HG02970 (cell line): ENCODE data around the gene GJC2.
"Not testable (repeated sequence)": the region's sequence is repeated elsewhere in the genome, so short reads cannot be mapped to it uniquely, and the experiment has no call there.

Source experiments
- ATAC-seq: cut with Tn5 transposase; IDR thresholded peaks from one replicate; pipeline ENCODE4 v1.9.1; 2021; ENCODE audit warnings: mild to moderate bottlenecking, moderate library complexity, moderate number of reproducible peaks; ENCODE audit not compliant: unreplicated experiment, low FRiP score

The GJC2 gene

GRCh38 chr1:228181645-228182034, 31.9 kb downstream of the GJC2 start:
- no peak for ATAC-seq

GRCh38 chr1:228182296-228183030, 32.7 kb downstream of the GJC2 start:
- ATAC-seq, result no peak

GRCh38 chr1:228184152-228184551, 34.4 kb downstream of the GJC2 start:
- ATAC-seq, result no peak

- ATAC-seq, result no peak
Measured at GRCh38 chr1:228185641-228185965, 35.9 kb downstream of the GJC2 start.

- not testable (repeated sequence) for ATAC-seq
Measured at GRCh38 chr1:228188249-228188648, 38.5 kb downstream of the GJC2 start.

GRCh38 chr1:228190182-228190581, 40.5 kb downstream of the GJC2 start:
- ATAC-seq, result no peak

DNA sequence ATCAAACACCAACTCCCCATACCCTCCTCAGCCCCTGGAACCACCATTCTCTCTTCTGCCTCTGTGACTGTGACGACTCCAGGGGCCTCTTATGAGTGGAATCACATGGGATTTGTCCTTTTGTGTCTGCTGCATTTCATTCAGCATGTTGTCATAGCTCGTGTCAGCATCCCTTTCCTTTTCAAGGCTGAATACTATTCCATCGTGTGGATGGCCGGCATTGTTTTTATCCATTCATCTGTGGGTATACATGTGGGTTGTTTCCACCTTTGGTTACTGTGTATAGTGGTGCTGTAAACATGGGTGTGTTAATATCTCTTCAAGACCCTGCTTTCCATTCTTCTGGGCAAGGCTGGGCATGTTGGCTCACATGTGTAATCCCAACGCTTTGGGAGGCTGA, 41.0 kb downstream of the GJC2 start:
- ATAC-seq, result no peak

GRCh38 chr1:228194436-228194835, 44.7 kb downstream of the GJC2 start:
- no peak for ATAC-seq

DNA sequence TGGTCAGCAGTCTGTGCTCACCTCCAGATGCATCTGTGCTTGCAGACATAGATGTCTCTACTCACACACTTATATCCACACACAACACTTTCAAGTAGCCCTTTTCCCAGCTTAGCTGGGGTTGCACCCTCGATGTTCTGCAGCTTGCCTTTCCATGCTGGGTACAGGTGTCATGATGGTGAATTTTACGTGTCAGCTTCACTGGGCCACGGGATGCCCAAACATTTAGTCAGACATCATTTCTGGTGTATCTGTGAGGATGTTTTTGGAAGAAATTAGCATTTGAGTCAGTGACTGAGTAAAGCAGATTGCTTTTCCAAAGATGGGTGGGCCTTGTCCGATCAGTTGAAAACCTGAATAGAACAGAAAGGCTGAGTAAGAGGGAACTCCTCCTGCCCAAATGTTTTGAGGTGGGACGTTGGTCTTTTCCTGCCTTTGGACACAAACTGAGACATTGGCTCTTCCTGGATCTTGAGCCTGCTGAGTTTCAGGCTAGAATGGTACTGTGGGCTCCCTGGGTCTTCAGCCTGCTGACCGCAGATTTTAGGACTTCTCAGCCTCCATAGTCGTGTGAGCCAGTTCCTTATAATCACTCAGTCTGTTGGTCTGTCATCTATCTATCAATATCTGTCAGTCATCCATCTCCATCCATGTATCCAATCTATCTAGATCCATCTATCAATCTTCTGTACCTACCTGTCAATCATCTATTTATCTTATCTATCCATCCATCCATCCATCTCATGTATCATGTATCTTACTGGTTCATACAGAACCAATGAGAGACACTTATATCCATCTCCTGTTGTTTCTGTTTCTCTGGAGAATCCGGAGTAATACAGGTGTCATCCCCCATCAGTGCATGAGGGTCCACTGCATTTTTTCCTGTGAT, 45.4 kb downstream of the GJC2 start:
- no peak for ATAC-seq

DNA sequence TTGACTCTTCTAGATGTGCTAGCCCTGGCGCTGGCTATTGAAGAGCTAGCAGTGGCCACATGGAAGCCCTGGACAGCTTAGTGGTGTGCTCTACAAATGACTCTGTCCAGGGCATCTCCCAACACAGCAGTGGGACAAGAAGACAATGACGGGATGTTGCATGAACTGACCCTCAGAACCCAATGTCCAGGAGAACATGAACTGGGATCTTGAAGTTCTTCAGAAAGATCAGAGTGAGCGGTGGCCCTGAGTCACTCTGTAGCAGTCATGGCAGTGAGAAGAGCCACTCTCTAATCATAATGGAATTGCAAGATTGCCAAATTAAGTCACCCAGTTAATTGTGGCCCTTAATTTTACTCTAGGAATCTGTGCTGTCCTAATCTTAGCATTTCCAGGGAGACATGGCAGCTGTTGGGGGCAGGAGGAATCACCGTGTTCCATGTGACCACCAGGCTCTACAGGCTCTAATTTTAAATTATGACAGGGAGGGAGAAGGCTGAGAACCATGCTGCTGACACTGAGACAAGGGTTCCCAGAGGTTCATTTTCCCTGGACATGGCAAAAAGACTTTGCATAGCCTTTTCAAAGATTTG, 47.9 kb downstream of the GJC2 start:
- no peak for ATAC-seq

DNA sequence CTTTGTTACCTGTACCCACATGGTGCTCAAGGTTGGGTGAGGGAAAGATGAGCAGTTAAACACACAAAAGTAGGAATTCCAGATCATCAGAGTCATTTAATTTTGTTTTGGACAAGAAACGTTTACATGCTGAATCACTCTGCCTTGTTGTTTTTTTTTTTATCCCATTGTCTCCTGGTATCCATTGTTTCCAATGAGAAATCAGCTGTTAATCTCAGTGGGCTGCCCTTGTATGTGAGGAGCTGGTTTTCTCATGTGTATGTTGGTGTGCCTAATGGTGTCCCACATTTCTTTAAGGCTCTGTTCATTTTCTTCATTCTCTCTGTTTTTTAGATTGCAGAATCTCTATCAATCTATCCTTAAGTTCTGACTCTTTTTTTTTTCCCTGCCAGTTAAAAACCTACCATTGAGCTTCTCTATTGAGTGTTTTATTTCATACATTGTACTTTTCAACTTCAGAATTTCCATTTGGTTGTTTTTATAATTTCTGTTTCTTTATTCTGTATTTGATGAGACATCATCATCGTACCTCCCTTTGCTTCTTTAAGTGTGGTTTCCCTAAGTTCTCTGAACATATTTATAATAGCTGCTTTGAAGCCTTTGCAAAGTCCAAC, 49.4 kb downstream of the GJC2 start:
- ATAC-seq, result no peak

DNA sequence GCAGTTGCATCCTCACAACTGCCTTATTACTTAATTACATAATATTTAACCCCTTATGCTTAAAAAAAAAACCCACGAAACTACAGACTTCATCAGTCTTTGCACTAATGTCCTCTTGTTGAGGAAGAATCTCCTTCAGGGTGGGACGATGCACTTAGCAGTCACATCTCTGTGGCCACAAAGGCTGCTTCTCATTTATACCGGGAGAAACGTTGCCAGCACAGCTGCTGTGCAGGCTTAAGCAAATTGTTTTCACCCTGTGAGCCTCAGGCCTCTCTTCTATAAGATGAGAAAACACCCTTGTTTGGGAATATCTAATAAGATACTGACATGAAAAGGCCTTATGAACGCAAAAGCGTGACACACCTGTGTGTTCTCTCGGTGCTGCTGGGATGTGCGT, 55.2 kb downstream of the GJC2 start:
- ATAC-seq, result no peak

- ATAC-seq, result no peak
Measured at GRCh38 chr1:228205526-228206436, 56.1 kb downstream of the GJC2 start.

DNA sequence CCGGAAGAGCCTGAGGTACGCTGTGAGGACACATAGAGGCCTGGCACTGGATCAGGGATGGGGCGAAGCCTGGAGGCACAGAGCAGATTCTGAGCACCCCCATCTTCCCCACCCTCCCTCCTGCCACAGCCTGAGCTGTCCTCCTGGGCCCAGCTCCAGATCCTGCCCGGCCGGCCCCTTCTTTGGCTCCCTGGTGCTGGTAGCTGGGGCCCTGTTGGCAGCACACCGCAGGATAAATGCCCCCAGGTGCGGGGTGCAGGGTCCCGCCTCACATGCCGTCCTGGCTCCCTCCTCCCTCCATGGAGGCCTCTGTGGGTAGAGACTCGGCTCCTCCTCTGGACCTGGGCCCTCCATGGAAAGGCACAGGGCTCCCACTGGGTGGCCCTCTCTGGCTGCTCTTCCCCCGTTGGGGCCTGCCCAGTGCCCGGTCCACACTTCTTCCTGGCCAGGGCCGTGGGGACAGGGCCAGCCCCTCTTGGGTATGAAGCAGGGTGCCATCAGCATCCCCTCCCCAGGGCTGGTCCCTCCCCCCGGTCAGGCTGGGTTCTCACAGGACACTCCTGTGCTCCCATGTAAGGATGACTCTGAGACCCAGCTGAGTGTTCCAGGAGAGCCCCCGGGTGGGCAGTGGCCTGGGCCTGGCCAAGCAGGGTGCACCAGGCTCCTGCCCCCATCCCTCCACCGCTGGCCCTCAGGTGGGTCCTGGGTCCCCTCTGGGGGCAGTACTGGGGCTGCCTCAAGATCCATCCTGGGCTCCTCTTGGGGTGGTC, 57.0 kb downstream of the GJC2 start:
- ATAC-seq, result no peak

GRCh38 chr1:228207381-228207810, 57.7 kb downstream of the GJC2 start:
- ATAC-seq, result no peak

- no peak for ATAC-seq
Measured at GRCh38 chr1:228207851-228208821, 58.4 kb downstream of the GJC2 start, which contains the start of gene OBSCN. Gene OBSCN, plus strand, starts transcription at chr1:228208044. Its CDS starts 3,740 bp downstream, at chr1:228211784.

GRCh38 chr1:228208831-228209551, 59.3 kb downstream of the GJC2 start:
- no peak for ATAC-seq
